DMS114 treated with DMSO at 0.1 percent for 48 hours (cell line): ENCODE results near the gene CAPZA3.
"Not testable (repeated sequence)": the region's sequence is repeated elsewhere in the genome, so short reads cannot be mapped to it uniquely, and the experiment has no call there.

Experiments
- DNase-seq: peaks from one replicate; lab custom pipeline; 2025; ENCODE audit not compliant: unreplicated experiment; lab: John Stamatoyannopoulos, UW

The CAPZA3 gene, protein sequence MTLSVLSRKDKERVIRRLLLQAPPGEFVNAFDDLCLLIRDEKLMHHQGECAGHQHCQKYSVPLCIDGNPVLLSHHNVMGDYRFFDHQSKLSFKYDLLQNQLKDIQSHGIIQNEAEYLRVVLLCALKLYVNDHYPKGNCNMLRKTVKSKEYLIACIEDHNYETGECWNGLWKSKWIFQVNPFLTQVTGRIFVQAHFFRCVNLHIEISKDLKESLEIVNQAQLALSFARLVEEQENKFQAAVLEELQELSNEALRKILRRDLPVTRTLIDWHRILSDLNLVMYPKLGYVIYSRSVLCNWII

DNA sequence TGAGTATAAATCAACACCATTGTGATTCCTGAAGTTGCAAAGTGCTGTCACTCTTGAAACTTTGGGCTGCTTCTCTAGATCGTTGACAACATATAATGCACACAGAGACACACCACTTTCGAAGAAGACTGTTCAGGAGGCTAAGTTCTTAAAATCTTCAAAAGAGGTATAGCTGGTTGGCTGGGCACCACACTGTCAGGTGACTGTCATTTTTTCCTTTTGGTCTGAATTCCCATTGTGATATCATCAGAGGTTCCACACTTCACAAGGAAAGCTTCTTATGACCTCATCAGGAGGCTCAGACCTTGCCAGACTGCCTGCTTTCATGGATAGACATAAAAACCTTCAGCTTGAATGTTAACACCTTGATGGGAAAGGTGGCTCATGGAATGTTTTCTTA is at the start of gene CAPZA3, which contains the start of gene PLCZ1:
CAPZA3 (plus strand) TSS at position 301 of the 400 bp plus-strand sequence. CDS start 150 bp downstream, outside the sequence.
PLCZ1 (minus strand) TSS at position 194 of the 400 bp plus-strand sequence. CDS start 641 bp downstream, outside the sequence.
- DNase-seq, result no peak

DNA sequence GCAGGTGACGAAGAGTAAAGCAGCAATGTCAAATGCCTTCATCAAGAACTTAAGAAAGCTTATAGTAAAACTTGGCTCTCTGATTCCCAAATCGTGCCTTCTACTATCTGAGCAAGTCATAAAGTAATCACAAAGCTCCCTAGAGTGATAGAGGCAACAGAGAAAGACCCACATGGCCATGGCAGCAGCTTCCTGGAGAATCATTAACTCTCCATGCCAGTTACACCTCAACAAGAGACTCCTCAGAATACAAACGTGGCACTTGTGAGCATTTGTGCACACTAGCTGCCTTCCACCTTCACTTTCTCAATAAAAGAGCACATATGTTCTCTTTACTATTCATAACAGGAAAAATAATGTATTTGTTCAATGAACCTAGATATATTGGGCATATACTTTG is 48.1 kb upstream of the CAPZA3 start:
- DNase-seq, result no peak

DNA sequence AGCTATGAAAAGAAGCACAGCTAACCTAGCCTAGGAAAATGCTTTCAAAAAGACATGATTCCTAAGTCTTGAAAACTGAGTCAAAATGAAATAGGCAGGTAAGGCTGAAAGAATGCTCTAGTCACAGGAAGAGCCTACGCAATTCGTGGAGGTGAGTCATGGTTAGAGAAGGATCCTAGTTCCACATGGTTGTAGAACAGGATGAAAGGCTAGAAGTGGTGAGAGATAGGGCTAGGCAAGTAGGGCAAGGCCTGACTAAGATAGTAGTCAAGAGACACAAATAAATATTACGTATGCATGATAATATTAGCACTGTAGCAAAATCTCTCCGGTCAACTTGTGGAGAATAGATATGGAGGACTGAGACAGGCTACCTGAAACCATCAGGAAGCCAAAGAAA is 47.3 kb upstream of the CAPZA3 start:
- DNase-seq, result no peak

DNA sequence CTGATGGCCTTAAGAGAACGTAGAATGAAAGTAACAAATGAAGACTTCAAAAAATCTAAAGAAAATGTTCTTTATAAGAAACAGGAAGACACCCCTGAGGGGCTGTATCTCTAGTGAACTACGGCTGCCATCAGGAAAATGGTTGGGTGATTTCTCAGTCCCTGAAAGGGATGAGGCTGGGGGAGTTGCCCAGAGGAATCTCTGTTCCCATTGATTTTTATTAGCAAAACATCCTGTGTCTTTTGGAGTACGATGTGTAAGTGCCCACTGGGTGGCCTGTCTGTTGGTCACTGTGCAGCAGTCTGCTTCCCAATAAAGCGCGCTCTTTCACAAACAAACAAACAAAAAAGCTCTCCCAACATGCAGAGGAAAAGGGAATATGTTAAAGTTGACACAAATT is 43.9 kb upstream of the CAPZA3 start:
- not testable (repeated sequence) for DNase-seq

DNA sequence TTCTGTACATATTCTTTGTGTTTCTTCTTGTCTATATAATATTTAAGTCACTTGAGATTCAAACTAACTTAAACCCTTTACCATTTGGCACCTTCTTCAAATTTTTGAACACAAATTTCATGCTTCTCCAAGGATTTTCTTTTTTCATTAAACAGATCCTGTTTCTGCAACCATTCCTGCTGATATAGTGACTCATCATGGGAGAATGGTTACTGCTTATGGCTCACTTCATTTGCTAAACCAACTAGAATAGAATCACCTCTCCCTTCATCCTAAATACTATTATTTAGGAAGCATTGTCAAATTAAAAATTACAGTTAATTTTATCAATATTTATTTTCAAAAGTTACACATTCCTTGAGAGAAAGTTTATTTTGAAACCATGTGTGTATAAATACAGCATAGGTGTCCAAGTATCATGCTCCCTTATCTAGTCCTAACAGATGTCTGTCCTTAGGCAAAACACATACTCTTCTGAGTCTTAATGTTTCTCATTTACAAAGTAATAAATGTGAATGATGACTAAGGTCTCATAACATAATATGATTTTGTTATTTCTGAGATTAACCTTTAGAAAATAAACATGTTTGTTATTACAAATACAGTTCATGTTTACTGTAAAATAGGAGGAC is 40.8 kb upstream of the CAPZA3 start:
- no peak for DNase-seq

DNA sequence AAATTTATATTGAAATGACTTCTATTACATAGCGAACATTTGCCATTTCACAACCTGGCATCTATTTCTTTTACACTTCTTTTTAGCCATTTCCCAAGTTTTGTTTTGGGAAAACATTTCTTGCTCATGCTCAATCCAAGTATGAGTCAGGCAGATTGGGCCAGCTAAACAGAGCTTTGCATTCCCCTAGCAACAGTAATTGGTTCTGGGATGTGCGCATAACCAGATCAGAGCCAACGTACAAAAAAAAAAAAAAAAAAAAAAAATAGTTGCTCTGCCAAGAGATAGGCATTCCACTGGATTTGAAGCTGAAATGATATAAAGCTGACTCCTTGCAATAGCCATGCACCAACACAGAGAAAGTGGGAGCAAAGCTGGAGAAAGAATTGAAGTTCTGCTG is 37.6 kb upstream of the CAPZA3 start:
- no peak for DNase-seq

DNA sequence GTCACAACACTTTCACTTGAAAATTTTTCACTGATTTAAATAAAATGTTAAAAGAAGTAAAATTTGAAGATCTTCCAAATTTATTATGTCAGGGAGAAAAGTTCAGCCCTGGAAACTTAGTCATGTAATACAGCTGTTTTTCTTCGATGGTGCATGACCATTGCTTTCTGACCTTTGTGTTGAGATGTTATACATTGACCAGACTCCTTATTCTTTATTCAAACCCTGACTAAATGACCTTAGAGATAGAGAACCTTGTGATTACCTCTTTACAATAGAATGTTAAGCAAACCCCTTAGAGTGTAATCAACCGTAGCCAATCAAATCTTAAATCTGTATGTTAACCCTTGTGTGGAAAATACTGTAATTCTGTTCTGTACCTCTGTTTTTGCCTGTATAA is 34.6 kb upstream of the CAPZA3 start:
- DNase-seq, result no peak

DNA sequence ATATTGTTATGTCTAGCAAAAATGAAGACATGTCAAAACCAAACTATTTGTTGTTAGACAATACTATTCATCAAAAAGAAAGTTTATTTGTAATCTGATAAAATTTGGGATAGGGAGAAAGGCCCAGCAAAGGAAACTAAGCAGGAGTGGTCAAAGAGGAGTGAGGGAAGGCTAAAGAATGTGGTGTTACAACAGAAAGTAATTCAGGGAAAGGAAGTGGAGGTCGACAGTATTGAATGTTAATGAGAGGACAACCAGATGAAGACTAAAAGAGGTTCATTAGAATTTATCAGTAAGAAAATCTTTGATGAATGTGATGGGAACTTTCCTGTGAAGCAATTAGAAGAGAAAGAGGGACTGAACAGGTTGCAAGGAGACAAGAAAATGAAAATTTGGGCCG is 34.0 kb upstream of the CAPZA3 start:
- DNase-seq, result no peak

DNA sequence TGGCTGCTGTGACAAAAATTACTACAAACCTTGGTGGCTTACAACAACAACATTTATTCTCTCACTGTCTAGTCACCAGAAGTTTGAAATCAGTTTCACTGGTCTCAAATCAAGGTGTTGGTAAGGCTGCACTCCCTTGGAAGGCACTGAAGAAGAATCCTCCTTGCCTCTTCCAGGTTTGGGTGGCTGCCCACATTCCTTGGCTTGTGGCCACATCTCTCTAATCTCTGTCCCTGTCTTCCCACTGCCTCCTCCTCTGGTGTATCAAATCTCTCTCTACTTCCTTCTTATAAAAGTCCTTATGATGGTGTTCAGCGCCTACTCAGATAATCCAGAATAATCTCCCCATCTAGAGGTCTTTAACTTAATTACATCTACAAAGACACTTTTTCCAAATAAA is 31.1 kb upstream of the CAPZA3 start:
- DNase-seq, result no peak

DNA sequence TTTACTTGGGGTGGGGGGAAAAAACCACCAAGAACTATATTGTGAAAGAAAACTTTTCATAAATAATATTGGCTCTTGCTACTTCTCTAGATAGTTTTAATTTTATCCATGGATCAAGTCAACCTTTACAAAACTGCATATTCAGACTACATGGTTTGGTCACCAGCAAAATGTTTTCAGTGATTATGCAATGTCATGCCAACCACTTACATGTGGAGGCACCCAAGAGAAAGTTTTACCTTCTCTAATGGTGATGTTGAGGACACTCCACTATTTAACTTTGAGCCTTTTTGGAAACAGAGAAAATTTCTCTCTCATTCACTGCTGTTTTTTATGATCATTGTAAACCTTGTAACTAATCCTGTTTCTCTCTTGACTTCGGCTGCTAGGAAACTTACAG is 21.7 kb upstream of the CAPZA3 start:
- no peak for DNase-seq

DNA sequence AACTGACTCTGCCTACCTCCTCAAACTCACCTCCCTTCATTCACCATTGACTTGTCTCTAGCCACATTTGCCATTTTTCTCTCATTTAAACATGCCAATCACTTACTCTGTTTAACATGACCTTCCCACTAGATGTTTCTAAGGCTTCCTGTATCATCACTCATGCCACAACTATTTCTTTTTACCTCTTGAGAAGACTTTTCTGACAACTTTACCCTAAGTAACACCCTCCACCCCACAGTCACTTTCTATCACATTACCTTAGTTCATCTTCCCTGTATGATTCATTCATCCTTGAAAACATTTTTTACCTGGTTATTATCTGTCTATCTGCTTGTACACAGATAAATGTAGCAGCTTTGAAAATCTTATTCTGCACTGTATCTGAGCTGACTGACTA is 19.5 kb upstream of the CAPZA3 start:
- no peak for DNase-seq

DNA sequence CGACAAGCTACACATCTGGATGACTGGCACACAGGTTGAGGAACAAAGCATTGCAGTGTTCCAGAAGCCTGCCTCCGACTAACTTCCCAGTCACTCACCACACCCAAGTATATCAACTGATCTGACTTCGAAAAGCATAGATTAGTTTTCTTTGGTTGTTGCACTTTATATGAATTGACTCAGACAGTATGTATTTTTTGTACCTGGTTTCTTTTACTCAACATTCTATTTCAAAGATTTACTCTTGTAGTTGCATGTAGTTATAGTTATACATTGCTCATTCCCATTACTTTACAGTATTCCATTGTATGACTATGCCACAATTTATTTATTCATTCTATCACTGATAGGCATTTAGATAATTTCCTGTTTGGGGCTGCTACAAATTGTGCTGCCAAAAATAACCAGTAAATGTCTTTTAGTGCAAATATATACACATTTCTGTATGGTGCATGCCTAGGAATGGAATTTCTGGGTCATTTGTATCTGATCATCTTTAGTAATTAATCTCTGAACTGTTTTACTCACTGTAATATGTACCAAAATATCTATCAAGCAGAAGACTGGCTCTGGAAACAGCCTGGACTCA is 17.9 kb upstream of the CAPZA3 start:
- no peak for DNase-seq

DNA sequence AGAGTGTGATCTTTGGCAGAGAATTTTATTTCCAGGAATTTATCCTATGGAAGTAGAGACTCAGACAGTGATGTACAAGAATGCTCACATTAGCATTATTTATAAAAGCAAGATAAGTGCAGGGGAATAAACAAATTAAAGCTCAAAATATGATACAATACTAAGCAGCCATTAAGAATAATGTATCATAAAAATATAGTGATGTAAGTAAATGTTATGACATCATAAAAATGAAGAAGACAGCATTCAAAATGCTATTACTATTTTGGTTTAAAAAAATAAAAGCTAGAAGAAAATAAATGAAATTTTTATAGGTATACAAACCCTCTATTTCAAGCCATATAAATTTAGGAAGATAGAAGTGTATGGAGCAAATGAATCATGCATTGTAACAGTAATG is 17.2 kb upstream of the CAPZA3 start:
- DNase-seq, result no peak

DNA sequence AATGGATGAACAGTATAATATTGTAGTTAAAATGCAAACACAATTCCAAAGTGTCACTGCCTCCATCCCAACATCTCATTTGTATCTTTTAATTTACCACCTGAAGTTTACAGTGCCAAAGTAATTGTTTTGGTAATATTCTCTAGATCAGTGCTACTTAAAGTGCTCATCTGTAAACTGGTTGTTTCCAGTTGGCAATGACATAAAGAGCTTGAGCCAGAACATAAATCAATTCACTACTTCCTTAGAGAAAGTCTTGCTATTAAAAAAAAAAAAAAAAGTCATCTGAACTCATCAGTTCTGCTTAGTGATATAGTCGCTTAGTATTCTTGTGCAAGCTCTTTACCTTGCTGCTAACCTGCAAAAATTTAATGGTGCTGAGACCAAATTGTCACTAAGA is 16.5 kb upstream of the CAPZA3 start:
- no peak for DNase-seq

DNA sequence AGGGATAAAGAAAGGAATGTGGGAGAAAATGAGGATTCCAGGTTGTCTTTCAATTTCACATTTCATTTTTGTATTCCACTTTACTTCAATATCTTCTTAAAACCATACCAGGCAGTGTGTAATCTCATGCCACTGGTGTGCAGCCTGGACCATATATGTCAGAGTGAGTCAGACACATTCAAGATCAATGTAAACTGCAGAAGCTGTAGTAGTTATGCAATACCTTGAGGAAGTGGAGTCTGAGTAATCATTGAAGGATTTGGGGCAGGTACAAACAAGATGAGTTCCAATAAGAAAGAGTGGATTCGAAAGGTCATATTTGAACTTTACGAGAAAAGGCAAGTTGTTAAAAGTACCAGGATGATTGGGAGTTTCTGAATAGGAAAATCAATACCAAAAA is 14.2 kb upstream of the CAPZA3 start:
- DNase-seq, result no peak

DNA sequence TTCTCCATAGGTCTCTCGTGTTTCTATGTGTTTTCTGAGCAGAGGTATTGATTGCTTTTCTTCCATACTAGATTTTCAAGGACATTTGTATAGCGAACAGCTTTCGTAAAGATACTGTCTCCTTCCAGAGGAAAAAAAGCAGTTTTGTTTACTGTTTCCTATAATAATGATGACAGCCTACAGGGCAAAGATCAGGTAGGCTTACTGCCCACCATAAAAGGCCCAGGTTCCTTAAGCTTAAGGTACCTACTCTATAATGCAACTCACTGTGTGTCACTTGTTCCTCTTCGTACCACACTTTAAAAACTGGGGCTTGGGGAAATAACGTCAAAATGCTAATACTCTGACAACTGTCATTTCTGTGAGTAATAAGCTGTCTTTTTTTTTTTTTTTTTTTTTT is 6.8 kb upstream of the CAPZA3 start:
- DNase-seq, result no peak

DNA sequence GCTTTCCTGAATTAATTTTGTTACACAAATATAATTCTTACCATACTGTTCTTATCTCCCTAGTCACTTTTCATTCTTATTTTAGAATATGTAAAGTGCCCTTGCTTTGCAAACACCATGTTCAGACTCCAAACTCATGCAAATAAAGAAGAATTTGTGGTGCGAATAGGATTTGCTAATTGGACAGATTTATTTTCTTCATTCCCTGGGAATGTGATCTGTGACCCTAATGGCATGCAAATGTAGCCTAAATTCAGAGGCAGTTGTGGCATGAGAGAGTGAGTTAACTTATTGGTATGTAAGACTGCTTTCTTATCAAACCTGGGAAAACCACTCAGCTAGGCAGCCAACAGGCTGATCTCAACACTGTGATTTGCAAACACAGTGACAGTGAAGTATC is 10.0 kb downstream of the CAPZA3 start:
- no peak for DNase-seq

DNA sequence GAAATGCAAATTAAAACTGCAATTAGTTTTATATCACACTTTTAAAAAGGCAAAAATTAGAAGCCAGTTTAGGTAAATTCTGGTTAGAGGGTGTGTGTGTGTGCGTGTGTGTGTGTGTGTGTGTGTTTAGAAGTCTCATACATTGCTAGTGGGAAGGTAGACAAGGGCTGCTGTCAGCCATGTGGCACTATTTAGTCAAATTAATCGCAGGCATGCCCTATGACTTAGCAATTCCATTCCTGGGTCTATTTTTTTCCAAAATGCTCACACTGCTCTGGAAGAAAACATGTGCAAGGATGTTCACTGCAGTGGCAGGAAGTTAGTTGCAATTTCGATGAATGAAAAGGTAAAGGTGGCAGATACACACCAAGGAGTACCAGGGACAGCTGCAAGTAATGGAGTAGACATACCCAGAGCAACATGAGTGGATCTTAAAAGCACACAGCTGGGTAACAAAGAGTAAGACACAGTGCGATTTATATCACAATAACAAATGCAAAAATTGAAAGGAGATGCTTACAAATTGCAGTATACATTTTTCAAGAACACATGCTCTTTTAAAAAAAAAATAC is 11.6 kb downstream of the CAPZA3 start:
- no peak for DNase-seq

DNA sequence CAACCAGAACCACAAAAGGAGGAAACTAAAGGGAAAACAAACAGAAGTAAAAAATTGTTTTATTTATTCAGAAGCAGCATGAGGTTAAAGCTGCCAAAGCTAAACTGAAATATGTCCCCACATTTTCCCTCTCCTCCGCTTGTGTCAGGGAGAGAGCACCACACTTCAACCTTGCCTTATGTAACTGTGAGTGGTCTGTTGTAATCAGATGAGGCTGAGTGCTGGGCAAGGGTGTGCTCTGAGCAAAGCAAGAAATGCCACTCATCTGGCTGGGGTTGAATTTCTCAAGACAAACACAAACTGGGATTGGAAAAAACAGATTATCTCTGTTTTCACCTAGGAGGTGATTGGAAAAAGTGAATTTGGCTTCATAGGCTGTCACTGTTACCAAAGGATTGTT is 12.2 kb downstream of the CAPZA3 start:
- no peak for DNase-seq

DNA sequence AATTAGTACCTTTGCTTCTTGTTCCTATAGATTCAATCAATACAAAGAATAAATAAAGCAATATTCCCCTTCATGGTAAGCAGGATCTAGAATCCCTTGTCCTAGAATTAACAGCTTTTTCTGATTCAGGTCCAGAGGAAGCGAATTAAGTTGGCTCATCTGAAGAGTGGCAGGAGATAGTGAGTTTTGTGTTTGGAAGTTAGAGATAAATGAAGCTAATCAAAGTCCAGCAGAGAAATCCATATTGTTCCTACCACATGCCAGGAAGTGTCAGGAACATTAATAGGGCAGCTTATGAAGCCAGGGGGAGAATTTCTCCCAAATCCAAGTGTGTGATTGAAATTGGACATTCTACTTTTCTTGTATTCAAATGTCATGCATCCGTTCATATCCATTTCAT is 13.9 kb downstream of the CAPZA3 start:
- DNase-seq, result no peak

DNA sequence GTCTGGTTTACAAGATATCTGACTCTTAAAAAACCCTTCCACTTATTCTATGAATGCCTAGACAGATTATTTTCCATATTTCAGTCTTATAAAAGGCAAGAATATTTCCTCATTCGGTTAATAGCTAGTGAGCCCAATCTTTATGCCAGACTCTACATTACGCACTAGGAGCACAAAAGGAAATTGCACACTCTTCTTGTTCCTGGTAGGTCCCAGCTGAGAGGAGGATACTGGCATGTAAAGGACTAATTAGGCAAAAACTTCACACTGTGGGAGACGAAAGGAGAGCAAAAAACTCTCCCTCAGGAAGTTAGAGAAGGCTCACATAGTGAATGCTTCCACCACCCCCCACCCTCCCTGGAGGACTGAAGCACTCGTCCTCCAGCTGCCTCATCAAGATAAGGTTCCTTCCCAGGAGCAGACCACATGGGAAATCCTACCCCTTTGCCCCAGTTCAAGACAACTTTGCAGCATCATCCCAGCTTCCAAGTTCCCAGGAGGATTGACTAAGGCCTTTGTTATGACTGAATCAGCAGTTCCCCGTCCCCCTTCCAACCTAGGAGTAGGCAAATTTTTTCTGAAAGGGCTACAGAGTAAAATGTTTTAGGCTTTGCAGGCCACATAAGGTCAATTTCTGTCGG is 14.5 kb downstream of the CAPZA3 start:
- no peak for DNase-seq

DNA sequence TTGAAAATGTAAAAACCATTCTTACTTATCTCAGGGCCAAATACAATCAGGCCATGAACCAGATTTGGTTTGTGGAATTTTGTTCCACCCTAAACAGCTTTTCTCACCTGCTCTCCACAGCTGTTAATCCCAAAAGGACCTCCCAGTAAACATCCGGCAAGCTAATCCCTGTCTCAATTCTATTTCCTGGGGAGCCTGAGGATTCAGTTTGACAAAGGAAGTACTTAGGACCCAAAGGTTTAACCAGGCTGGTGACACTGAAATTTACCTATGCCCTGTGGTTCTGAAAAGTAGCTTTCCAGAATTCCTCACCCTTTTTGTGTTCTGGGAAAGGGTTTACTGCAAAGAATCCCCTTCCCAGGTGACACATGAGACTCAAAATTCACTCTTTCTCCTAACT is 15.0 kb downstream of the CAPZA3 start:
- DNase-seq, result no peak
